ENCODE measurements around the gene CETN3. TPM values are rescaled to one million over a fixed set of nuclear protein-coding genes. Genes with fewer than 3 reads are reported as not detected.

The CETN3 gene
- total and polyA plus RNA-seq, 2 experiments from 2014 or later = 9.5 to 29.8 TPM

- H3K9ac ChIP-seq = no peak overlapping the region
- no peaks in the 10 kb centered on the region for H4K20me1 ChIP-seq (ENCODE audit: insufficient read depth)
- no peak overlapping the region for H2AFZ ChIP-seq
- in situ Hi-C loops (cut with MboI) = loop anchor here (25.0 kb wide), 1 partner anchor 1672 kb away; no protein-coding TSS in a partner anchor
- H3K79me2 ChIP-seq (ENCODE audit: insufficient read depth) = no peaks in the 10 kb centered on the region
- no peaks in the 10 kb centered on the region for H3F3A ChIP-seq (ENCODE audit: insufficient read depth)
- WGBS, 2 experiments (ENCODE audit: low coverage in 1 of 2, low lambda C conversion rate in 2 of 2, missing lambda C conversion rate in 2 of 2) = 70 to 71% methylated on average over 1 of the region's 1 CpG
- H3K9me2 ChIP-seq (ENCODE audit: insufficient read depth) = no peaks in the 10 kb centered on the region
- H3K27me3 ChIP-seq (replicated peaks; ENCODE audit: insufficient read depth) = no peaks in the 10 kb centered on the region
- no peaks in the 10 kb centered on the region for H3K36me3 ChIP-seq (ENCODE audit: low read depth)
- H3K4me3 ChIP-seq = no peak overlapping the region
- H3K9me3 ChIP-seq (ENCODE audit: low read depth) = no peaks in the 10 kb centered on the region
- DNase-seq = no peak
- TF ChIP-seq EZH2phosphoT487 (IDR thresholded peaks at IDR 0.05; ENCODE audit: insufficient read depth, low read depth) = no peak
- TF ChIP-seq EZH2 (IDR thresholded peaks at IDR 0.05; ENCODE audit: insufficient read depth, poor library complexity, severe bottlenecking) = no peak
- no peaks in the 10 kb centered on the region for H3K4me1 ChIP-seq (ENCODE audit: insufficient read depth)
- no peak overlapping the region for H3K4me2 ChIP-seq (ENCODE audit: unreplicated experiment)
- no peak overlapping the region for H3K27ac ChIP-seq
Observed at GRCh38 chr5:90384389-90384788, 25.2 kb downstream of the CETN3 start.

- no peaks in the 10 kb centered on the region for H3K27me3 ChIP-seq (replicated peaks; ENCODE audit: insufficient read depth)
- no peaks in the 10 kb centered on the region for H3K9me3 ChIP-seq (ENCODE audit: low read depth)
- H3K9me2 ChIP-seq (ENCODE audit: insufficient read depth) = no peaks in the 10 kb centered on the region
- WGBS, 2 experiments (ENCODE audit: low coverage in 1 of 2, low lambda C conversion rate in 2 of 2, missing lambda C conversion rate in 2 of 2) = 72 to 77% methylated on average over 2 of the region's 2 CpGs
- H3K4me1 ChIP-seq (ENCODE audit: insufficient read depth) = no peaks in the 10 kb centered on the region
- no peak overlapping the region for H3K4me3 ChIP-seq
- no peaks in the 10 kb centered on the region for H3K36me3 ChIP-seq (ENCODE audit: low read depth)
- TF ChIP-seq EZH2phosphoT487 (IDR thresholded peaks at IDR 0.05; ENCODE audit: insufficient read depth, low read depth) (no peak), EZH2 (IDR thresholded peaks at IDR 0.05; ENCODE audit: insufficient read depth, poor library complexity, severe bottlenecking) (no peak)
- H4K20me1 ChIP-seq (ENCODE audit: insufficient read depth) = no peaks in the 10 kb centered on the region
- H2AFZ ChIP-seq = no peak overlapping the region
- no peak overlapping the region for H3K9ac ChIP-seq
- no peaks in the 10 kb centered on the region for H3F3A ChIP-seq (ENCODE audit: insufficient read depth)
- DNase-seq = no peak
- in situ Hi-C loops (cut with MboI) = loop anchor here (25.0 kb wide), 1 partner anchor 1672 kb away; no protein-coding TSS in a partner anchor
- no peak overlapping the region for H3K27ac ChIP-seq
- no peak overlapping the region for H3K4me2 ChIP-seq (ENCODE audit: unreplicated experiment)
- no peaks in the 10 kb centered on the region for H3K79me2 ChIP-seq (ENCODE audit: insufficient read depth)
Observed at GRCh38 chr5:90383903-90384302, 25.7 kb downstream of the CETN3 start.

DNA sequence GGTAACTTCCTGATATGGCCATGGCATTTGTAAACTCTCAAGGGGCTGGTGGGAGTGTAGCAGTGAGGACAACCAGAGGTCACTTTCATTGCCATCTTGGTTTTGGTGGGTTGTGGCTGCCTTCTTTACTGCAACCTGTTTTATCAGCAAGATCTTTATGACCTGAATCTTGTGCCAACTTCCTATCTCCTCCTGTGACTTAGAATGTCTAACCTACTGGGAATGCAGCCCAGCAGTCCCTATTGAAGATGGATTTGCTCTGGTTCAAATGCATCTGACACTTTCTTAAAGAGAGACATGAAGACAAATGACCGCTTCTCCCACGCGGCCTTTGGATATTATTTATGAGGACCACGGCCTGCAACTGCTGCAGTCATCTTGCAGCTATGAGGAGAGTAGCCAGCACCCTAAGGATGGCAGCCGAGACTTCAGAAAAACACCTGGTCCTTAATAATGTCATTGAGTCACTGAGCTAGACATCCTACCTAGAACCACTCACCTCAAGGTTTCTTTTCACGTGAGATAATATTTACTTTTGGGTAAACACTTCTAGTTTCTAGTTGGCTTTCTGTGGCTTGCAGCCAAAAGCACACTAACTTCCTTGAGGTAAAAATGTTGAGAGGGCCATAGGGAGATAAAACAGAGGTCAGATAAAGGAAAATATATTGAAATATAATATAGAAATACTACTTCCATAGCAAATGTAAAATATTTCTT, 28.2 kb downstream of the CETN3 start:
- H3K27me3 ChIP-seq (replicated peaks; ENCODE audit: insufficient read depth) = no peaks in the 10 kb centered on the region
- no peaks in the 10 kb centered on the region for H3K4me1 ChIP-seq (ENCODE audit: insufficient read depth)
- H3K79me2 ChIP-seq (ENCODE audit: insufficient read depth) = no peaks in the 10 kb centered on the region
- H3F3A ChIP-seq (ENCODE audit: insufficient read depth) = no peaks in the 10 kb centered on the region
- TF ChIP-seq EZH2 (IDR thresholded peaks at IDR 0.05; ENCODE audit: insufficient read depth, poor library complexity, severe bottlenecking) = no peak
- no peak for TF ChIP-seq EZH2phosphoT487 (IDR thresholded peaks at IDR 0.05; ENCODE audit: insufficient read depth, low read depth)
- no peak overlapping the region for H3K4me2 ChIP-seq (ENCODE audit: unreplicated experiment)
- H2AFZ ChIP-seq = no peak overlapping the region
- in situ Hi-C loops (cut with MboI) = loop anchor here (25.0 kb wide), 1 partner anchor 1669 kb away; no protein-coding TSS in a partner anchor
- no peak overlapping the region for H3K4me3 ChIP-seq
- no peak for DNase-seq
- 75 to 83% methylated on average over 6 of the region's 6 CpGs for WGBS, 2 experiments (ENCODE audit: low coverage in 1 of 2, low lambda C conversion rate in 2 of 2, missing lambda C conversion rate in 2 of 2)
- no peaks in the 10 kb centered on the region for H3K36me3 ChIP-seq (ENCODE audit: low read depth)
- no peaks in the 10 kb centered on the region for H3K9me3 ChIP-seq (ENCODE audit: low read depth)
- no peaks in the 10 kb centered on the region for H3K9me2 ChIP-seq (ENCODE audit: insufficient read depth)
- H3K9ac ChIP-seq = no peak overlapping the region
- H4K20me1 ChIP-seq (ENCODE audit: insufficient read depth) = no peaks in the 10 kb centered on the region
- H3K27ac ChIP-seq = no peak overlapping the region

DNA sequence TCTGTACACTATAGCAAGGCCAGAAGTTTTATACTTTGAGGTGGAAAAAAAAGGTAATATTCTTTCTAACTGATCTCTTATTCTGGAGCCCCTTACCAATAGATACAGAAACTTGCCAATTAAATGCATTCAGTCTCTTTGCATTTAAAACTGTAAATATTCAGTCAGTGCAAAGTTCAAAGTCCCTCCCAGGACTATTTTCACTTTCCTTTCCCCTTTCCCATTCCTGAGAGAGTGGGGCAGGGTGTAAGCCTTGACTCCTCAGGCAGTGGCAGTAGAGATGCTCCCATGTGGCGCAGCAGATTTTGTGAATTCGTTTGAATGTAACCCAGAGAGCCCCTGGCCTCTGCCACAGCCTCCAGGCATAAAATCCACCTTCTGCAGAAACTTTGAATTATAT, 29.9 kb downstream of the CETN3 start:
- Histone ChIP-seq H3K4me2 (ENCODE audit: unreplicated experiment) (no peak overlapping the region), H3K4me3 (no peak overlapping the region), H3K9me3 (ENCODE audit: low read depth) (no peaks in the 10 kb centered on the region), H3F3A (ENCODE audit: insufficient read depth) (no peaks in the 10 kb centered on the region), H3K79me2 (ENCODE audit: insufficient read depth) (no peaks in the 10 kb centered on the region), H3K36me3 (ENCODE audit: low read depth) (no peaks in the 10 kb centered on the region), H3K27me3 (replicated peaks; ENCODE audit: insufficient read depth) (no peaks in the 10 kb centered on the region), H4K20me1 (ENCODE audit: insufficient read depth) (no peaks in the 10 kb centered on the region), H2AFZ (no peak overlapping the region), H3K9ac (no peak overlapping the region), H3K4me1 (ENCODE audit: insufficient read depth) (no peaks in the 10 kb centered on the region), H3K27ac (no peak overlapping the region), H3K9me2 (ENCODE audit: insufficient read depth) (no peaks in the 10 kb centered on the region)
- DNase-seq = no peak
- WGBS, 2 experiments (ENCODE audit: low coverage in 1 of 2, low lambda C conversion rate in 2 of 2, missing lambda C conversion rate in 2 of 2) = 59 to 61% methylated on average over 2 of the region's 2 CpGs
- in situ Hi-C loops (cut with MboI) = loop anchor here (25.0 kb wide), 1 partner anchor 1667 kb away; no protein-coding TSS in a partner anchor
- TF ChIP-seq EZH2phosphoT487 (IDR thresholded peaks at IDR 0.05; ENCODE audit: insufficient read depth, low read depth) (no peak), EZH2 (IDR thresholded peaks at IDR 0.05; ENCODE audit: insufficient read depth, poor library complexity, severe bottlenecking) (no peak)
